Measurements from ENCODE around the gene CDCA3. TPM values are rescaled to one million over a fixed set of nuclear protein-coding genes. Genes with fewer than 3 reads are reported as not detected.

CDCA3 gene
- total RNA-seq, 1 donor: 0.10 TPM

GRCh38 chr12:6810758-6811157 is 40.3 kb downstream of the CDCA3 start:
- no peaks in the 10 kb centered on the region for H3K9me3 ChIP-seq (ENCODE audit: low read depth, low read length)
- H3K27me3 ChIP-seq (ENCODE audit: insufficient read depth, low read length): no peaks in the 10 kb centered on the region
- H3K4me3 ChIP-seq (ENCODE audit: low read length): no peak overlapping the region
- H3K4me1 ChIP-seq (ENCODE audit: insufficient read depth, low read length): peaks cover 12% of the 10 kb centered on the region

GRCh38 chr12:6809056-6809455 is 42.0 kb downstream of the CDCA3 start:
- H3K4me3 ChIP-seq (ENCODE audit: low read length): no peak overlapping the region

DNA sequence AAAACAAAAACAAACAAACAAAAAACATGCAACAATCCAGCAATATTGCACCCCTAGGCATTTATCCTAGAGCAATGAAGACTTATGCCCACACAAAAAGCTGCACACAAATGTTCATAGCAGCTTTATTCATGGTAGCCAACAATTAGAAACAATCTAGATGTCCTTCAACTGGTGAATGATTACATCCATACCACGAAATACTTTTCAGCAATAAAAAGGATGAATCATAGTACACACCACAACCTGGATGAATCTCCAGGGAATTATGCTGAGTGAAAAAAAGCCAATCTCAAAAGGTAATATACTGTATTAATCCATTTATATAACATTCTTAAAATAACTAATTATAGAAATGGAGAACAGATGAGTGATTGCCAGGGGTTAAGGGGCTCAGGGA is 43.9 kb downstream of the CDCA3 start:
- Histone ChIP-seq H3K27me3 (ENCODE audit: insufficient read depth, low read length) (no peaks in the 10 kb centered on the region), H3K4me3 (ENCODE audit: low read length) (no peak overlapping the region), H3K9me3 (ENCODE audit: low read depth, low read length) (no peaks in the 10 kb centered on the region), H3K4me1 (ENCODE audit: insufficient read depth, low read length) (peaks cover 1% of the 10 kb centered on the region)

More at GRCh38 chr12:6809056-6809455, 42.0 kb downstream of the CDCA3 start:
- Histone ChIP-seq H3K9me3 (ENCODE audit: low read depth, low read length) (no peaks in the 10 kb centered on the region), H3K27me3 (ENCODE audit: insufficient read depth, low read length) (no peaks in the 10 kb centered on the region), H3K4me1 (ENCODE audit: insufficient read depth, low read length) (peaks cover 12% of the 10 kb centered on the region)

DNA sequence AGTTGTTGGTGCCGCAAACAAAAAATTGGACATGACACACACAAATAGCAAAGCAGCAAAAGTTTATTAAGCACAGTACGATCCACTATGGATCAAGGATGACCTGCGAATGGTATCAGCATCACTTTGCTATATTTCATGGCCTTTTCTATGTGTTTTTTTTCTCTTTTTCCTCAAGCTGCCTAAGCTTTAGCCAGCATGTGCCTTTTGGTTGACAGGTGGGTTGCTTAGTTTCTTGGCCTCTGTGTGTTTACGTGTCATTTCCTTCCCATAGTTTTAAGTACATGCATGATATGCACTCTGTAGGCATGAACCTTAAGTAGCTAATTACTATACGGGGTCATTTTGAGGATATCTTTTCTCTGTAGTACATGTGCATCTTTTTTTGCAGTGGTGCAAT is 51.9 kb downstream of the CDCA3 start:
- Histone ChIP-seq H3K4me1 (ENCODE audit: insufficient read depth, low read length) (no peaks in the 10 kb centered on the region), H3K4me3 (ENCODE audit: low read length) (no peak overlapping the region), H3K27me3 (ENCODE audit: insufficient read depth, low read length) (no peaks in the 10 kb centered on the region), H3K9me3 (ENCODE audit: low read depth, low read length) (no peaks in the 10 kb centered on the region)

Other genes with a start within 250 kb of the CDCA3 start
- gene CHD4, start 243.9 kb downstream of the CDCA3 start, total RNA-seq: 208 TPM
- gene LPAR5, start 215.3 kb downstream of the CDCA3 start, total RNA-seq: 4.1 TPM
- gene ACRBP, start 203.9 kb downstream of the CDCA3 start, total RNA-seq: 24.1 TPM
- gene ING4, start 188.2 kb downstream of the CDCA3 start, total RNA-seq: 31.3 TPM
- 23.2 TPM for gene ZNF384, start 161.9 kb downstream of the CDCA3 start, total RNA-seq
- not detected for gene PIANP, start 150.5 kb downstream of the CDCA3 start, total RNA-seq
- gene COPS7A, start 127.2 kb downstream of the CDCA3 start, total RNA-seq: 9.3 TPM
- gene MLF2, start 98.1 kb downstream of the CDCA3 start, total RNA-seq: 63.2 TPM
- 1.9 TPM for gene PTMS, start 84.9 kb downstream of the CDCA3 start, total RNA-seq
- 0.31 TPM for gene LAG3, start 78.8 kb downstream of the CDCA3 start, total RNA-seq
- gene CD4, start 61.8 kb downstream of the CDCA3 start, total RNA-seq: 94.3 TPM
- 4.2 TPM for gene GPR162, start 29.5 kb downstream of the CDCA3 start, total RNA-seq
- gene P3H3, start 22.9 kb downstream of the CDCA3 start, total RNA-seq: 2.6 TPM
- 0.21 TPM for gene GNB3, start 10.4 kb downstream of the CDCA3 start, total RNA-seq
- 16.4 TPM for gene USP5, start 864 bp upstream of the CDCA3 start, total RNA-seq
- gene TPI1, start 16.2 kb upstream of the CDCA3 start, total RNA-seq: 202 TPM
- 1.6 TPM for gene SPSB2, start 22.0 kb upstream of the CDCA3 start, total RNA-seq
- 4.3 TPM for gene LRRC23, start 53.5 kb upstream of the CDCA3 start, total RNA-seq
- 11.4 TPM for gene ENO2, start 63.3 kb upstream of the CDCA3 start, total RNA-seq
- gene ATN1, start 76.7 kb upstream of the CDCA3 start, total RNA-seq: 4.6 TPM
- gene RNU7-1, start 92.5 kb upstream of the CDCA3 start, total RNA-seq: not detected
- 274 TPM for gene C12orf57, start 92.7 kb upstream of the CDCA3 start, total RNA-seq
- 99.9 TPM for gene PTPN6, start 100.1 kb upstream of the CDCA3 start, total RNA-seq
- 131 TPM for gene PHB2, start 119.4 kb upstream of the CDCA3 start, total RNA-seq
- gene EMG1, start 119.6 kb upstream of the CDCA3 start, total RNA-seq: 30.6 TPM
- gene LPCAT3, start 167.2 kb upstream of the CDCA3 start, total RNA-seq: 11.0 TPM
- 0.84 TPM for gene C1S, start 209.4 kb upstream of the CDCA3 start, total RNA-seq
- gene C1R, start 241.2 kb upstream of the CDCA3 start, total RNA-seq: 1.4 TPM